ENCODE data around the gene MSN.
A peak's percentile ranks its signal among the peaks of the same experiment; 100 is the strongest.

Gene MSN

GRCh38 chrX:65689377-65689776 is 21.9 kb downstream of the MSN start:
- Histone ChIP-seq H3K36me3 (ENCODE audit: control insufficient read depth in 1 of 2, insufficient read depth in 2 of 2, low read length in 2 of 2) (no peaks in the 10 kb centered on the region), H3K4me1 (ENCODE audit: control insufficient read depth in 1 of 2, insufficient read depth in 2 of 2, low read length in 2 of 2) (peaks cover 26 to 28% of the 10 kb centered on the region in 2 donors), H3K4me3 (ENCODE audit: low read depth in 1 of 2, low read length in 2 of 2) (no peak overlapping the region), H3K27ac (ENCODE audit: low read depth, low read length) (no peak overlapping the region), H3K9me3 (ENCODE audit: control insufficient read depth in 1 of 2, low read length in 2 of 2) (no peaks in the 10 kb centered on the region), H3K9ac (ENCODE audit: low read depth in 1 of 2, low read length in 2 of 2) (no peak overlapping the region), H3K27me3 (ENCODE audit: control insufficient read depth in 1 of 2, insufficient read depth in 2 of 2, low read length in 2 of 2) (no peaks in the 10 kb centered on the region)

- peaks cover 26 to 28% of the 10 kb centered on the region in 2 donors for H3K4me1 ChIP-seq (ENCODE audit: control insufficient read depth in 1 of 2, insufficient read depth in 2 of 2, low read length in 2 of 2)
- no peaks in the 10 kb centered on the region for H3K36me3 ChIP-seq (ENCODE audit: control insufficient read depth in 1 of 2, insufficient read depth in 2 of 2, low read length in 2 of 2)
- H3K27me3 ChIP-seq (ENCODE audit: control insufficient read depth in 1 of 2, insufficient read depth in 2 of 2, low read length in 2 of 2): no peaks in the 10 kb centered on the region
- H3K27ac ChIP-seq (ENCODE audit: low read depth, low read length): no peak overlapping the region
- H3K9me3 ChIP-seq (ENCODE audit: control insufficient read depth in 1 of 2, low read length in 2 of 2): no peaks in the 10 kb centered on the region
- H3K4me3 ChIP-seq (ENCODE audit: low read depth in 1 of 2, low read length in 2 of 2): no peak overlapping the region
- H3K9ac ChIP-seq (ENCODE audit: low read depth in 1 of 2, low read length in 2 of 2): no peak overlapping the region
Observed at GRCh38 chrX:65690057-65690855, 22.8 kb downstream of the MSN start.

GRCh38 chrX:65695849-65696449 is 28.5 kb downstream of the MSN start:
- peak overlapping the region; percentile 42 for H3K27ac ChIP-seq (ENCODE audit: low read depth, low read length)
- H3K4me3 ChIP-seq (ENCODE audit: low read depth in 1 of 2, low read length in 2 of 2): no peak overlapping the region

GRCh38 chrX:65696613-65697012 is 29.2 kb downstream of the MSN start:
- no peaks in the 10 kb centered on the region for H3K9me3 ChIP-seq (ENCODE audit: control insufficient read depth in 1 of 2, low read length in 2 of 2)
- no peaks in the 10 kb centered on the region for H3K36me3 ChIP-seq (ENCODE audit: control insufficient read depth in 1 of 2, insufficient read depth in 2 of 2, low read length in 2 of 2)
- H3K9ac ChIP-seq (ENCODE audit: low read depth in 1 of 2, low read length in 2 of 2): no peak overlapping the region
- peaks cover 21 to 30% of the 10 kb centered on the region in 2 donors for H3K4me1 ChIP-seq (ENCODE audit: control insufficient read depth in 1 of 2, insufficient read depth in 2 of 2, low read length in 2 of 2)
- H3K27ac ChIP-seq (ENCODE audit: low read depth, low read length): peak overlapping the region; percentile 42
- no peak overlapping the region for H3K4me3 ChIP-seq (ENCODE audit: low read depth in 1 of 2, low read length in 2 of 2)
- no peaks in the 10 kb centered on the region for H3K27me3 ChIP-seq (ENCODE audit: control insufficient read depth in 1 of 2, insufficient read depth in 2 of 2, low read length in 2 of 2)

More at GRCh38 chrX:65695849-65696449, 28.5 kb downstream of the MSN start:
- no peak overlapping the region for H3K9ac ChIP-seq (ENCODE audit: low read depth in 1 of 2, low read length in 2 of 2)
- no peaks in the 10 kb centered on the region for H3K9me3 ChIP-seq (ENCODE audit: control insufficient read depth in 1 of 2, low read length in 2 of 2)
- peaks cover 15 to 29% of the 10 kb centered on the region in 2 donors for H3K4me1 ChIP-seq (ENCODE audit: control insufficient read depth in 1 of 2, insufficient read depth in 2 of 2, low read length in 2 of 2)
- no peaks in the 10 kb centered on the region for H3K27me3 ChIP-seq (ENCODE audit: control insufficient read depth in 1 of 2, insufficient read depth in 2 of 2, low read length in 2 of 2)
- no peaks in the 10 kb centered on the region for H3K36me3 ChIP-seq (ENCODE audit: control insufficient read depth in 1 of 2, insufficient read depth in 2 of 2, low read length in 2 of 2)

- no peak overlapping the region for H3K4me3 ChIP-seq (ENCODE audit: low read depth in 1 of 2, low read length in 2 of 2)
- peaks cover 22 to 30% of the 10 kb centered on the region in 2 donors for H3K4me1 ChIP-seq (ENCODE audit: control insufficient read depth in 1 of 2, insufficient read depth in 2 of 2, low read length in 2 of 2)
- H3K27ac ChIP-seq (ENCODE audit: low read depth, low read length): peak overlapping the region; percentile 42
- no peak overlapping the region for H3K9ac ChIP-seq (ENCODE audit: low read depth in 1 of 2, low read length in 2 of 2)
- no peaks in the 10 kb centered on the region for H3K36me3 ChIP-seq (ENCODE audit: control insufficient read depth in 1 of 2, insufficient read depth in 2 of 2, low read length in 2 of 2)
- H3K27me3 ChIP-seq (ENCODE audit: control insufficient read depth in 1 of 2, insufficient read depth in 2 of 2, low read length in 2 of 2): no peaks in the 10 kb centered on the region
- no peaks in the 10 kb centered on the region for H3K9me3 ChIP-seq (ENCODE audit: control insufficient read depth in 1 of 2, low read length in 2 of 2)
Observed at GRCh38 chrX:65697211-65697641, 29.8 kb downstream of the MSN start.

- Histone ChIP-seq H3K9ac (ENCODE audit: low read depth in 1 of 2, low read length in 2 of 2) (no peak overlapping the region), H3K27me3 (ENCODE audit: control insufficient read depth in 1 of 2, insufficient read depth in 2 of 2, low read length in 2 of 2) (no peaks in the 10 kb centered on the region), H3K4me3 (ENCODE audit: low read depth in 1 of 2, low read length in 2 of 2) (peak overlapping the region in 1 of 2 donors; percentile 15)
Observed at GRCh38 chrX:65697915-65698796, 30.7 kb downstream of the MSN start.

GRCh38 chrX:65702956-65703355 is 35.5 kb downstream of the MSN start:
- no peaks in the 10 kb centered on the region for H3K27me3 ChIP-seq (ENCODE audit: control insufficient read depth in 1 of 2, insufficient read depth in 2 of 2, low read length in 2 of 2)
- H3K4me3 ChIP-seq (ENCODE audit: low read depth in 1 of 2, low read length in 2 of 2): no peak overlapping the region
- peaks cover 18 to 37% of the 10 kb centered on the region in 2 donors for H3K4me1 ChIP-seq (ENCODE audit: control insufficient read depth in 1 of 2, insufficient read depth in 2 of 2, low read length in 2 of 2)
- no peaks in the 10 kb centered on the region for H3K36me3 ChIP-seq (ENCODE audit: control insufficient read depth in 1 of 2, insufficient read depth in 2 of 2, low read length in 2 of 2)
- H3K27ac ChIP-seq (ENCODE audit: low read depth, low read length): no peak overlapping the region
- no peak overlapping the region for H3K9ac ChIP-seq (ENCODE audit: low read depth in 1 of 2, low read length in 2 of 2)
- H3K9me3 ChIP-seq (ENCODE audit: control insufficient read depth in 1 of 2, low read length in 2 of 2): no peaks in the 10 kb centered on the region

More at GRCh38 chrX:65697915-65698796, 30.7 kb downstream of the MSN start:
- Histone ChIP-seq H3K4me1 (ENCODE audit: control insufficient read depth in 1 of 2, insufficient read depth in 2 of 2, low read length in 2 of 2) (peaks cover 22 to 30% of the 10 kb centered on the region in 2 donors), H3K36me3 (ENCODE audit: control insufficient read depth in 1 of 2, insufficient read depth in 2 of 2, low read length in 2 of 2) (no peaks in the 10 kb centered on the region), H3K27ac (ENCODE audit: low read depth, low read length) (peak overlapping the region; percentile 46), H3K9me3 (ENCODE audit: control insufficient read depth in 1 of 2, low read length in 2 of 2) (no peaks in the 10 kb centered on the region)

- Histone ChIP-seq H3K4me1 (ENCODE audit: control insufficient read depth in 1 of 2, insufficient read depth in 2 of 2, low read length in 2 of 2) (peaks cover 18 to 25% of the 10 kb centered on the region in 2 donors), H3K27me3 (ENCODE audit: control insufficient read depth in 1 of 2, insufficient read depth in 2 of 2, low read length in 2 of 2) (no peaks in the 10 kb centered on the region), H3K4me3 (ENCODE audit: low read depth in 1 of 2, low read length in 2 of 2) (no peak overlapping the region), H3K9me3 (ENCODE audit: control insufficient read depth in 1 of 2, low read length in 2 of 2) (no peaks in the 10 kb centered on the region), H3K9ac (ENCODE audit: low read depth in 1 of 2, low read length in 2 of 2) (no peak overlapping the region), H3K36me3 (ENCODE audit: control insufficient read depth in 1 of 2, insufficient read depth in 2 of 2, low read length in 2 of 2) (no peaks in the 10 kb centered on the region), H3K27ac (ENCODE audit: low read depth, low read length) (peak overlapping the region; percentile 10)
Observed at GRCh38 chrX:65705439-65705838, 38.0 kb downstream of the MSN start.

GRCh38 chrX:65706041-65706828 is 38.8 kb downstream of the MSN start:
- no peak overlapping the region for H3K4me3 ChIP-seq (ENCODE audit: low read depth in 1 of 2, low read length in 2 of 2)
- H3K27me3 ChIP-seq (ENCODE audit: control insufficient read depth in 1 of 2, insufficient read depth in 2 of 2, low read length in 2 of 2): no peaks in the 10 kb centered on the region
- H3K9me3 ChIP-seq (ENCODE audit: control insufficient read depth in 1 of 2, low read length in 2 of 2): no peaks in the 10 kb centered on the region
- no peaks in the 10 kb centered on the region for H3K36me3 ChIP-seq (ENCODE audit: control insufficient read depth in 1 of 2, insufficient read depth in 2 of 2, low read length in 2 of 2)
- H3K9ac ChIP-seq (ENCODE audit: low read depth in 1 of 2, low read length in 2 of 2): no peak overlapping the region
- peaks cover 11 to 19% of the 10 kb centered on the region in 2 donors for H3K4me1 ChIP-seq (ENCODE audit: control insufficient read depth in 1 of 2, insufficient read depth in 2 of 2, low read length in 2 of 2)
- H3K27ac ChIP-seq (ENCODE audit: low read depth, low read length): peak overlapping the region; percentile 10
